K562 (cell line): ENCODE measurements around the gene FBRS. TPM values are rescaled to one million over a fixed set of nuclear protein-coding genes. Genes with fewer than 3 reads are reported as not detected.

Experiments used
- ATAC-seq: fragments of 200-7000 bp; cut with Tn5 transposase; 3 replicates; pipeline ENCODE4 v1.9.1; 2020; ENCODE audit warnings: moderate library complexity
- BruUV-seq: library from RNA; stranded (reverse); fragments of 400-500 nt; replicated peaks from 2 replicates; lab custom pipeline; 2021; lab: Mats Ljungman, UMichigan
- CTCF ChIA-PET: fragments of 300-600 bp; formaldehyde crosslinking; extraction: SDS; loops from one replicate; lab custom pipeline; 2021; ENCODE audit warnings: low intra/inter-chr PET ratio; lab: Yijun Ruan, JAX
- POLR2A ChIA-PET: fragments of 300-600, 350-650 bp; sonication (Branson Sonifier 250); formaldehyde crosslinking; extraction: SDS; loops from one replicate; lab custom pipeline; 2021; ENCODE audit warnings: antibody characterized with exemption, inconsistent platforms; lab: Yijun Ruan, JAX
- DNase-seq, 4 experiments: peaks; one replicate each; pipeline versions ENCODE4 v3.0.0 to v3.0.0-alpha.2; 2011 to 2018; ENCODE audit warnings: low spot score in 3 of 4, mixed read lengths in 3 of 4; ENCODE audit errors: extremely low read depth in 1 of 4
- FAIRE-seq: peaks from 2 replicates; lab custom pipeline; 2011; peaks lifted over from hg19 to GRCh38; lab: Jason Lieb, UNC
- H2AFZ ChIP-seq: 2 replicates; pipeline ENCODE4 v1.6.0; 2011; ENCODE audit warnings: low read depth, low read length, control low read depth, inconsistent platforms
- H3K27ac ChIP-seq: fragments of 200-600 bp; 3 replicates; pipeline ENCODE4 v1.8.0; 2011; ENCODE audit warnings: low read depth, mild to moderate bottlenecking, control low read depth, inconsistent platforms, low read length, moderate library complexity, mixed read lengths; ENCODE audit errors: extremely low read depth
- H3K27me3 ChIP-seq, 2 experiments: fragments of 300-600 bp in 1 of 2; 2 replicates in 1 of 2; 3 replicates in 1 of 2; pipeline versions ENCODE4 v1.6.0 to v1.8.0; 2011; ENCODE audit warnings: inconsistent platforms in 2 of 2, low read length in 2 of 2, mild to moderate bottlenecking in 1 of 2, mixed read lengths in 1 of 2, moderate library complexity in 1 of 2; ENCODE audit not compliant: control insufficient read depth in 2 of 2, insufficient read depth in 2 of 2
- H3K36me3 ChIP-seq: fragments of 300-600 bp; 3 replicates; pipeline ENCODE4 v1.8.0; 2011; ENCODE audit warnings: mild to moderate bottlenecking, low read length, inconsistent platforms; ENCODE audit not compliant: control insufficient read depth, insufficient read depth
- H3K4me1 ChIP-seq, 2 experiments: fragments of 200-600 bp in 1 of 2; replicated peaks in 1 of 2; 2 replicates in 1 of 2; 3 replicates in 1 of 2; pipeline versions ENCODE4 v1.5.1 to v1.8.0; 2011; ENCODE audit warnings: inconsistent platforms in 2 of 2, low read length in 2 of 2, mild to moderate bottlenecking in 1 of 2, mixed read lengths in 1 of 2, moderate library complexity in 1 of 2; ENCODE audit not compliant: control insufficient read depth in 2 of 2, insufficient read depth in 2 of 2
- H3K4me2 ChIP-seq: 2 replicates; pipeline ENCODE4 v1.6.1; 2011; ENCODE audit warnings: low read length, control low read depth, inconsistent platforms, mixed read lengths; ENCODE audit not compliant: insufficient read depth
- H3K4me3 ChIP-seq: fragments of 200-600 bp; sonication (generic), shearing (Covaris generic); 2 replicates; pipeline ENCODE4 v1.5.1; 2016; ENCODE audit warnings: control low read depth, inconsistent platforms
- H3K79me2 ChIP-seq: fragments of 200-600 bp; 3 replicates; pipeline ENCODE4 v1.8.0; 2011; ENCODE audit warnings: low read length, inconsistent platforms; ENCODE audit not compliant: control insufficient read depth, insufficient read depth
- H3K9ac ChIP-seq, 2 experiments: 2 replicates each; pipeline versions ENCODE4 v1.6.0 to v1.6.1; 2011; ENCODE audit warnings: low read depth in 2 of 2, low read length in 2 of 2, control low read depth in 1 of 2, inconsistent platforms in 1 of 2, mild to moderate bottlenecking in 1 of 2, mixed read lengths in 1 of 2; ENCODE audit not compliant: insufficient read depth in 1 of 2
- H3K9me1 ChIP-seq: one replicate; pipeline ENCODE4 v1.6.0; 2011; ENCODE audit warnings: inconsistent platforms, mild to moderate bottlenecking, low read length, moderate library complexity; ENCODE audit not compliant: control insufficient read depth, insufficient read depth
- H3K9me3 ChIP-seq: replicated peaks from 2 replicates; pipeline ENCODE4 v1.5.1; 2011; ENCODE audit warnings: low read depth, low read length, inconsistent platforms; ENCODE audit not compliant: control insufficient read depth, insufficient read depth
- H4K20me1 ChIP-seq: replicated peaks from 2 replicates; pipeline ENCODE4 v1.6.1; 2011; ENCODE audit warnings: low read length, inconsistent platforms, mixed read lengths; ENCODE audit not compliant: control insufficient read depth, insufficient read depth
- BRF2 ChIP-seq: IDR thresholded peaks from 3 replicates; pipeline ENCODE4 v1.6.1; 2011; ENCODE audit warnings: borderline replicate concordance, mild to moderate bottlenecking; ENCODE audit not compliant: insufficient read length, insufficient read depth
- GTF2F1 ChIP-seq: IDR thresholded peaks from 2 replicates; pipeline ENCODE4 v1.6.1; 2011; ENCODE audit warnings: low read depth, low read length, improper control_type of control experiment
- MYC ChIP-seq, 2 experiments: fragments of 250-450 bp in 1 of 2; sonication (Bioruptor Pico) in 1 of 2; IDR thresholded peaks; 2 replicates each; pipeline versions ENCODE4 v1.5.1 to v1.6.1; 2012 to 2021; ENCODE audit warnings: low read depth in 2 of 2, borderline replicate concordance in 1 of 2, improper control_type of control experiment in 1 of 2, low read length in 1 of 2, mild to moderate bottlenecking in 1 of 2, moderate library complexity in 1 of 2
- NR2F6 ChIP-seq: fragments of 450-650 bp; formaldehyde crosslinking; IDR thresholded peaks from 2 replicates; pipeline ENCODE4 v1.4.0; 2020; ENCODE audit warnings: mild to moderate bottlenecking
- SOX6 ChIP-seq: fragments of 450-650 bp; IDR thresholded peaks from 2 replicates; pipeline ENCODE4 v1.6.1; 2014; ENCODE audit warnings: mild to moderate bottlenecking
- ZNF121 ChIP-seq: sonication (generic); formaldehyde crosslinking; conservative IDR thresholded peaks from 2 replicates; pipeline ENCODE4 v1.8.0; 2022; ENCODE audit warnings: missing genetic modification reagents
- ZNF583 ChIP-seq: fragments of 250-450 bp; sonication (Bioruptor Pico); IDR thresholded peaks from 2 replicates; pipeline ENCODE4 v1.4.0; 2020
- ZSCAN32 ChIP-seq: fragments of 450-650 bp; formaldehyde crosslinking; IDR thresholded peaks from 2 replicates; pipeline ENCODE4 v1.4.0; 2020; ENCODE audit warnings: mild to moderate bottlenecking, moderate library complexity
- WGBS: fragments of 100-300 bp; shearing (Covaris generic); methylation state at CpG from one replicate; pipeline ENCODE4 v1.1.6; 2016; ENCODE audit warnings: low coverage, mixed read lengths; ENCODE audit not compliant: insufficient coverage; ENCODE audit errors: missing lambda C conversion rate; 5-methylcytosine and 5-hydroxymethylcytosine counted together
- in situ Hi-C: fragments of 300-500 bp; cut with MboI; formaldehyde crosslinking; loops from 4 replicates; pipeline ENCODE4 v1.15.0; 2018; ENCODE audit warnings: inconsistent platforms, mixed read lengths
- intact Hi-C: fragments of 100-400 bp; cut with micrococcal nuclease; formaldehyde crosslinking; loops from 2 replicates; pipeline ENCODE4 v1.14.2; 2022
- polyA plus RNA-seq, 8 experiments: library from polyadenylated mRNA; depleted of rRNA in 4 of 8; stranded (reverse) in 5 of 8; unstranded in 3 of 8; fragments of >200 nt; fragmentation: Nextera tagmentation in 2 of 8; fragmentation: Illumina TruSeq in 1 of 8; extraction: Ambion mirVana in 2 of 8; extraction: Trizol in 1 of 8; gene quantifications; 2 replicates each; pipeline versions ENCODE4 v1.2.1 to v1.2.3, GENCODE V29; 2011 to 2014; ENCODE audit warnings: inconsistent platforms in 1 of 8, missing spikeins in 1 of 8
- total RNA-seq, 7 experiments: library from RNA; depleted of rRNA in 6 of 7; stranded (reverse); fragments of >200 nt in 6 of 7; fragmentation: Illumina TruSeq in 2 of 7; extraction: Trizol in 2 of 7; gene quantifications; 2 replicates each; pipeline versions ENCODE4 v1.2.1 to v1.2.3, GENCODE V29; 2011 to 2021; ENCODE audit warnings: low replicate concordance in 1 of 7
- TF ChIP-seq, protein P1 (sequence below): IDR thresholded peaks from 3 replicates; pipeline ENCODE4 v1.6.1; 2011; ENCODE audit warnings: borderline replicate concordance, mild to moderate bottlenecking, moderate library complexity; ENCODE audit not compliant: insufficient read length; ENCODE audit errors: extremely low read depth

Gene FBRS
- total and polyA plus RNA-seq, 9 of the 15 experiments (the other 6 are each of a cell fraction or from before 2014, with no cell fraction given): 0.32 to 59.5 (median 13.1) TPM

GRCh38 chr16:30633526-30633925, 24.7 kb upstream of the FBRS start:
- TF ChIP-seq ZSCAN32: no peak
- TF ChIP-seq SOX6: 0 out of 2 replicates have a peak, but pooled peaks have one; percentile 3
- TF ChIP-seq ZNF583 (CRISPR knock-in tag): no peak
- no peaks in the 10 kb centered on the region for H3K36me3 ChIP-seq
- peaks cover 1 to 18% of the 10 kb centered on the region in 2 experiments; a peak in 3 of 5 replicates for H3K4me1 ChIP-seq
- peak overlapping the region; percentile 65 for H3K4me3 ChIP-seq
- H4K20me1 ChIP-seq: no peaks in the 10 kb centered on the region
- WGBS: 38% methylated on average over 17 of the region's 17 CpGs
- ChIA-PET CTCF (no interaction called here), POLR2A (interaction anchor here (0.6 to 1.4 kb wide), 3 partner anchors 23 to 496 kb away, joined by 3 read pairs; partner anchors contain the start of genes DCTPP1 and ZNF689)
- peak overlapping the region; percentile 93 for H3K27ac ChIP-seq
- peak overlapping the region; percentile 89 for H2AFZ ChIP-seq
- TSS peak; percentile 83 for BruUV-seq
- intact Hi-C loops: no loop called here
- FAIRE-seq: no peak
- H3K9me3 ChIP-seq: no peaks in the 10 kb centered on the region
- DNase-seq: no peak
- peaks cover 24% of the 10 kb centered on the region for H3K79me2 ChIP-seq
- H3K9ac ChIP-seq: peak overlapping the region; percentile 92 to 94
- no peaks in the 10 kb centered on the region for H3K9me1 ChIP-seq
- ATAC-seq: no peak
- peak overlapping the region; percentile 91 for H3K4me2 ChIP-seq
- H3K27me3 ChIP-seq: no peaks in the 10 kb centered on the region
- in situ Hi-C loops: loop anchor here (25.0 kb wide), 2 partner anchors 421 to 1171 kb away; partner anchors contain the start of genes BOLA2, SLX1B and SULT1A4

DNA sequence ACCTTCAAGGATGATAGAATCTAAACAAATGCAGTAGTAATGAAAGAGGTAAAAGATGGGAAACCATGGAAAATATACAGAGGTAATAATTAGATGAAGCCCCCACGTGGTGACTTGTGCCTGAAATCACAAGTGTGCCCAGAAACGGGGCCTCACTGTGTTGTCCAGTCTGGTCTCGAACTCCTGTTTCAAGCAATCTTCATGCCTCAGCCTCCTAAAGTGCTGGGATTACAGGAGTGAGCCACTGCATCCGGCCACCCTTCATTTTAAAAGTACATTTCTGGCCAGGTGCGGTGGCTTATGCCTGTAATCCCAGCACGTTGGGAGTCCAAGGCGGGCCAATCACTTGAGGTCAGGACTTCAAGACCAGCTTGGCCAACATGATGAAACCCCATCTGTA, 21.6 kb upstream of the FBRS start:
- in situ Hi-C loops: loop anchor here (25.0 kb wide), 2 partner anchors 424 to 1174 kb away; partner anchors contain the start of genes BOLA2, SLX1B and SULT1A4
- no peak overlapping the region for H3K4me3 ChIP-seq
- H3K4me2 ChIP-seq: no peak overlapping the region
- intact Hi-C loops: no loop called here
- no peaks in the 10 kb centered on the region for H3K9me3 ChIP-seq
- 71% methylated on average over 7 of the region's 7 CpGs for WGBS
- H3K27me3 ChIP-seq: no peaks in the 10 kb centered on the region
- BruUV-seq: no TSS peak
- no peak for ATAC-seq
- no peak overlapping the region for H3K9ac ChIP-seq
- H3K4me1 ChIP-seq: peaks cover 0 to 23% of the 10 kb centered on the region in 2 experiments; a peak in 2 of 5 replicates
- ChIA-PET CTCF (no interaction called here), POLR2A (interaction anchor here (0.5 to 2.3 kb wide), 6 partner anchors 9 to 524 kb away, joined by 3 to 10 read pairs (median 3); partner anchors contain the start of genes DCTPP1, PRR14 and ZNF689)
- TF ChIP-seq GTF2F1 (no peak), BRF2 (no peak), ZNF121 (CRISPR knock-in tag) (0 out of 2 replicates have a peak, but pooled peaks have one; percentile 11), MYC (IDR thresholded peaks at IDR 0.05; ENCODE audit: low read depth, low read length) (no peak), MYC (CRISPR knock-in tag; IDR thresholded peaks at IDR 0.05; ENCODE audit: borderline replicate concordance, low read depth) (no peak), NR2F6 (CRISPR knock-in tag) (no peak)
- TF ChIP-seq, protein P1, sequence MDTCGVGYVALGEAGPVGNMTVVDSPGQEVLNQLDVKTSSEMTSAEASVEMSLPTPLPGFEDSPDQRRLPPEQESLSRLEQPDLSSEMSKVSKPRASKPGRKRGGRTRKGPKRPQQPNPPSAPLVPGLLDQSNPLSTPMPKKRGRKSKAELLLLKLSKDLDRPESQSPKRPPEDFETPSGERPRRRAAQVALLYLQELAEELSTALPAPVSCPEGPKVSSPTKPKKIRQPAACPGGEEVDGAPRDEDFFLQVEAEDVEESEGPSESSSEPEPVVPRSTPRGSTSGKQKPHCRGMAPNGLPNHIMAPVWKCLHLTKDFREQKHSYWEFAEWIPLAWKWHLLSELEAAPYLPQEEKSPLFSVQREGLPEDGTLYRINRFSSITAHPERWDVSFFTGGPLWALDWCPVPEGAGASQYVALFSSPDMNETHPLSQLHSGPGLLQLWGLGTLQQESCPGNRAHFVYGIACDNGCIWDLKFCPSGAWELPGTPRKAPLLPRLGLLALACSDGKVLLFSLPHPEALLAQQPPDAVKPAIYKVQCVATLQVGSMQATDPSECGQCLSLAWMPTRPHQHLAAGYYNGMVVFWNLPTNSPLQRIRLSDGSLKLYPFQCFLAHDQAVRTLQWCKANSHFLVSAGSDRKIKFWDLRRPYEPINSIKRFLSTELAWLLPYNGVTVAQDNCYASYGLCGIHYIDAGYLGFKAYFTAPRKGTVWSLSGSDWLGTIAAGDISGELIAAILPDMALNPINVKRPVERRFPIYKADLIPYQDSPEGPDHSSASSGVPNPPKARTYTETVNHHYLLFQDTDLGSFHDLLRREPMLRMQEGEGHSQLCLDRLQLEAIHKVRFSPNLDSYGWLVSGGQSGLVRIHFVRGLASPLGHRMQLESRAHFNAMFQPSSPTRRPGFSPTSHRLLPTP: no peak
- no peak overlapping the region for H2AFZ ChIP-seq
- no peaks in the 10 kb centered on the region for H3K36me3 ChIP-seq
- DNase-seq: no peak
- no peak overlapping the region for H3K27ac ChIP-seq
- no peaks in the 10 kb centered on the region for H3K9me1 ChIP-seq
- peaks cover 24% of the 10 kb centered on the region for H3K79me2 ChIP-seq
- no peak for FAIRE-seq
- no peaks in the 10 kb centered on the region for H4K20me1 ChIP-seq
